WTC11 (cell line): Measurements from ENCODE around the gene CDH11. TPM values are rescaled to one million over a fixed set of nuclear protein-coding genes. Genes with fewer than 3 reads are reported as not detected.
A peak's percentile ranks its signal among the peaks of the same experiment; 100 is the strongest.

ENCODE experiments used
- ATAC-seq: fragments of 200-7000 bp; cut with Tn5 transposase; 2 replicates; pipeline ENCODE4 v1.10.0; 2021; ENCODE audit warnings: mild to moderate bottlenecking, moderate library complexity
- CTCF ChIA-PET: fragments of 300-600 bp; sonication (Branson Sonifier 250); formaldehyde crosslinking; loops from one replicate; lab custom pipeline; 2021; ENCODE audit warnings: antibody characterized with exemption; lab: Charles Lee
- POLR2A ChIA-PET: fragments of 350-600 bp; sonication (Branson Sonifier 250); formaldehyde crosslinking; loops from one replicate; lab custom pipeline; 2021; ENCODE audit warnings: antibody characterized with exemption; lab: Charles Lee
- DNase-seq: peaks from one replicate; pipeline ENCODE4 v3.0.0; 2021; ENCODE audit warnings: low spot score
- H3K27ac Mint-ChIP-seq: 2 replicates; pipeline ENCODE4 v1.8.0; 2021; ENCODE audit warnings: mixed read lengths
- H3K27me3 Mint-ChIP-seq: 2 replicates; pipeline ENCODE4 v1.8.0; 2021; ENCODE audit warnings: low read depth, mild to moderate bottlenecking, moderate library complexity, mixed read lengths
- H3K36me3 Mint-ChIP-seq: 2 replicates; pipeline ENCODE4 v1.8.0; 2021; ENCODE audit warnings: mixed read lengths
- H3K4me1 Mint-ChIP-seq: 2 replicates; pipeline ENCODE4 v1.8.0; 2022; ENCODE audit warnings: mixed read lengths
- H3K4me3 Mint-ChIP-seq: 2 replicates; pipeline ENCODE4 v1.8.0; 2021; ENCODE audit warnings: mild to moderate bottlenecking, moderate library complexity, mixed read lengths
- H3K9me3 Mint-ChIP-seq: 2 replicates; pipeline ENCODE4 v1.8.0; 2021; ENCODE audit warnings: mixed read lengths
- CBFB ChIP-seq: sonication (generic); formaldehyde crosslinking; IDR thresholded peaks from 2 replicates; pipeline ENCODE4 v1.8.1; 2022; ENCODE audit warnings: mild to moderate bottlenecking, low read depth, missing genetic modification reagents
- ETV6 ChIP-seq: sonication (generic); formaldehyde crosslinking; IDR thresholded peaks from 2 replicates; pipeline ENCODE4 v1.8.1; 2022; ENCODE audit warnings: mild to moderate bottlenecking, missing genetic modification reagents
- FOXK1 ChIP-seq: sonication (generic); formaldehyde crosslinking; IDR thresholded peaks from 2 replicates; pipeline ENCODE4 v1.8.0; 2022; ENCODE audit warnings: mild to moderate bottlenecking, moderate library complexity, missing genetic modification reagents
- NFE2L1 ChIP-seq: sonication (generic); formaldehyde crosslinking; IDR thresholded peaks from 2 replicates; pipeline ENCODE4 v1.8.1; 2023; ENCODE audit warnings: missing genetic modification reagents
- OVOL2 ChIP-seq: fragments of 250-450 bp; sonication (Bioruptor Pico); IDR thresholded peaks from 2 replicates; pipeline ENCODE4 v1.9.0; 2021; ENCODE audit warnings: mild to moderate bottlenecking, borderline replicate concordance
- TCF7 ChIP-seq: sonication (generic); formaldehyde crosslinking; IDR thresholded peaks from 2 replicates; pipeline ENCODE4 v1.8.0; 2022; ENCODE audit warnings: mild to moderate bottlenecking, low read depth, missing genetic modification reagents, moderate library complexity
- TEAD4 ChIP-seq: sonication (generic); formaldehyde crosslinking; IDR thresholded peaks from 2 replicates; pipeline ENCODE4 v1.8.0; 2022; ENCODE audit warnings: mild to moderate bottlenecking, missing genetic modification reagents
- TP53 ChIP-seq: sonication (generic); formaldehyde crosslinking; IDR thresholded peaks from 2 replicates; pipeline ENCODE4 v1.8.1; 2023; ENCODE audit warnings: mild to moderate bottlenecking, missing genetic modification reagents
- ZNF317 ChIP-seq: sonication (generic); formaldehyde crosslinking; IDR thresholded peaks from 2 replicates; pipeline ENCODE4 v1.8.1; 2023; ENCODE audit warnings: low read depth, mild to moderate bottlenecking, moderate library complexity, missing genetic modification reagents, borderline replicate concordance
- ZNF416 ChIP-seq: fragments of 250-450 bp; sonication (Bioruptor Pico); IDR thresholded peaks from 2 replicates; pipeline ENCODE4 v1.9.0; 2021; ENCODE audit warnings: mild to moderate bottlenecking, inconsistent platforms
- ZNF423 ChIP-seq: fragments of 250-450 bp; sonication (Bioruptor Pico); IDR thresholded peaks from 2 replicates; pipeline ENCODE4 v2.1.2; 2022; ENCODE audit warnings: mild to moderate bottlenecking, moderate library complexity
- ZNF671 ChIP-seq: fragments of 250-450 bp; sonication (Bioruptor Pico); IDR thresholded peaks from 2 replicates; pipeline ENCODE4 v1.8.0; 2021; ENCODE audit warnings: mild to moderate bottlenecking
- total RNA-seq: library from RNA; stranded (reverse); gene quantifications from 3 replicates; pipeline ENCODE4 v1.2.3, GENCODE V29; 2021
- TF ChIP-seq, protein P1 (sequence below): fragments of 200-600 bp; IDR thresholded peaks from 2 replicates; pipeline ENCODE4 v1.8.0; 2022; ENCODE audit warnings: antibody characterized with exemption
- TF ChIP-seq, protein P2 (sequence below): fragments of 250-450 bp; sonication (Bioruptor Pico); IDR thresholded peaks from 2 replicates; pipeline ENCODE4 v1.9.0; 2021; ENCODE audit warnings: moderate library complexity, mild to moderate bottlenecking, inconsistent platforms, borderline replicate concordance
- TF ChIP-seq, protein P3 (sequence below): fragments of 250-450 bp; sonication (Bioruptor Pico); IDR thresholded peaks from 2 replicates; pipeline ENCODE4 v2.1.2; 2022; ENCODE audit warnings: mild to moderate bottlenecking, moderate library complexity
- TF ChIP-seq, protein P4 (sequence below): sonication (generic); formaldehyde crosslinking; IDR thresholded peaks from 2 replicates; pipeline ENCODE4 v1.8.0; 2023; ENCODE audit warnings: mild to moderate bottlenecking, missing genetic modification reagents
- TF ChIP-seq, protein P5 (sequence below): sonication (generic); formaldehyde crosslinking; IDR thresholded peaks from 2 replicates; pipeline ENCODE4 v1.8.0; 2022; ENCODE audit warnings: mild to moderate bottlenecking, missing genetic modification reagents
- TF ChIP-seq, protein P6 (sequence below): sonication (generic); formaldehyde crosslinking; IDR thresholded peaks from 2 replicates; pipeline ENCODE4 v1.8.0; 2022; ENCODE audit warnings: missing genetic modification reagents

CDH11 gene
- total RNA-seq, 1 experiment from 2014 or later: 11.6 TPM

DNA sequence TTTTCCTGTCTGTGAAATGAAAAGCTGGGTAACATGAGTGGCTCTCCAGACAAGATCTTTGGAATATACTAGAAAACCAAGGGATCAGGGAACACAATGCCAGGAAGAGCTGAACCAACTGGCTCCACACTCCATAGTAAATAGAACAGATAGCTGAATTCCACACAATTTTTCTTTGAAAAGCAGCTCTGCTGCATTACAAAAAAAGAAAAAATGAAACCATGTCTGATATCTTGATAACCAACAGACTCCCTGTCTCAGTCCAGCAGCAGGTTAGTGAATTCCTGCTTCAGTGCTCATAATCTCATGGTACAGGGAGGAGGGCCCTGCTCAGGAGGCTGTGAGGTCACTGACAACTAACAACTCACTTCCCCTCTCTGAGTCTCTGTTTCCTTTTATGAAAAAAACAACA lies 97.1 kb downstream of the CDH11 start:
- H3K4me3 Mint-ChIP-seq: no peak overlapping the region
- peaks cover 2% of the 10 kb centered on the region for H3K36me3 Mint-ChIP-seq
- peaks cover 21% of the 10 kb centered on the region for H3K9me3 Mint-ChIP-seq
- H3K27me3 Mint-ChIP-seq: no peaks in the 10 kb centered on the region; the same call in 1 of the 2 replicates
- H3K27ac Mint-ChIP-seq: no peak overlapping the region
- TF ChIP-seq, protein P1, sequence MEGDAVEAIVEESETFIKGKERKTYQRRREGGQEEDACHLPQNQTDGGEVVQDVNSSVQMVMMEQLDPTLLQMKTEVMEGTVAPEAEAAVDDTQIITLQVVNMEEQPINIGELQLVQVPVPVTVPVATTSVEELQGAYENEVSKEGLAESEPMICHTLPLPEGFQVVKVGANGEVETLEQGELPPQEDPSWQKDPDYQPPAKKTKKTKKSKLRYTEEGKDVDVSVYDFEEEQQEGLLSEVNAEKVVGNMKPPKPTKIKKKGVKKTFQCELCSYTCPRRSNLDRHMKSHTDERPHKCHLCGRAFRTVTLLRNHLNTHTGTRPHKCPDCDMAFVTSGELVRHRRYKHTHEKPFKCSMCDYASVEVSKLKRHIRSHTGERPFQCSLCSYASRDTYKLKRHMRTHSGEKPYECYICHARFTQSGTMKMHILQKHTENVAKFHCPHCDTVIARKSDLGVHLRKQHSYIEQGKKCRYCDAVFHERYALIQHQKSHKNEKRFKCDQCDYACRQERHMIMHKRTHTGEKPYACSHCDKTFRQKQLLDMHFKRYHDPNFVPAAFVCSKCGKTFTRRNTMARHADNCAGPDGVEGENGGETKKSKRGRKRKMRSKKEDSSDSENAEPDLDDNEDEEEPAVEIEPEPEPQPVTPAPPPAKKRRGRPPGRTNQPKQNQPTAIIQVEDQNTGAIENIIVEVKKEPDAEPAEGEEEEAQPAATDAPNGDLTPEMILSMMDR: no peak
- TF ChIP-seq TEAD4 (CRISPR knock-in tag) (no peak), ZNF317 (no peak), NFE2L1 (CRISPR knock-in tag) (no peak)
- TF ChIP-seq, protein P2, sequence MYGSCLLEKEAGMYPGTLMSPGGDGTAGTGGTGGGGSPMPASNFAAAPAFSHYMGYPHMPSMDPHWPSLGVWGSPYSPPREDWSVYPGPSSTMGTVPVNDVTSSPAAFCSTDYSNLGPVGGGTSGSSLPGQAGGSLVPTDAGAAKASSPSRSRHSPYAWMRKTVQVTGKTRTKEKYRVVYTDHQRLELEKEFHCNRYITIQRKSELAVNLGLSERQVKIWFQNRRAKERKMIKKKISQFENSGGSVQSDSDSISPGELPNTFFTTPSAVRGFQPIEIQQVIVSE (CRISPR knock-in tag): no peak
- DNase-seq: no peak
- ChIA-PET POLR2A (no interaction called here), CTCF (no interaction called here)
- peaks cover 5% of the 10 kb centered on the region for H3K4me1 Mint-ChIP-seq
- ATAC-seq: no peak

DNA sequence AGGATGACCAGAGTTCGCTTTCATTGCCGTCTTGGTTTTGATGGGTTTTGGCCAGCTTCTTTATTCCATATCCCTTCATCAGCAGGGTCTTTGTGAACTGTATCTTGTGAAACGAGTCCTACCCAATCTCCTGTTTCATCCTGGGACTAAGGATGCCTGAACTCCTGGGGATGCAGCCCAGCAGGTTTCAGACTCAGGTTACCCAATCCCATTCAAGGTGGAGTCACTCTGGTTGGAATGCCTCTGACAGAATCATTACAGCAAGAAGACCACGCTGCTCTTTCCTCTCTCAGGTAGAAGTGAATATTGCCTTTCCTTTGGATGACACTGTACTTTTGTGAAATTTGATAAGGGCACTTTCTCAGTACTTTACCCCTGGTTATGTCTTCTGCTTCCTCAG lies 98.1 kb downstream of the CDH11 start:
- Mint-ChIP-seq H3K9me3 (peaks cover 26% of the 10 kb centered on the region), H3K4me3 (no peak overlapping the region)
- CTCF ChIA-PET: no interaction called here

DNA sequence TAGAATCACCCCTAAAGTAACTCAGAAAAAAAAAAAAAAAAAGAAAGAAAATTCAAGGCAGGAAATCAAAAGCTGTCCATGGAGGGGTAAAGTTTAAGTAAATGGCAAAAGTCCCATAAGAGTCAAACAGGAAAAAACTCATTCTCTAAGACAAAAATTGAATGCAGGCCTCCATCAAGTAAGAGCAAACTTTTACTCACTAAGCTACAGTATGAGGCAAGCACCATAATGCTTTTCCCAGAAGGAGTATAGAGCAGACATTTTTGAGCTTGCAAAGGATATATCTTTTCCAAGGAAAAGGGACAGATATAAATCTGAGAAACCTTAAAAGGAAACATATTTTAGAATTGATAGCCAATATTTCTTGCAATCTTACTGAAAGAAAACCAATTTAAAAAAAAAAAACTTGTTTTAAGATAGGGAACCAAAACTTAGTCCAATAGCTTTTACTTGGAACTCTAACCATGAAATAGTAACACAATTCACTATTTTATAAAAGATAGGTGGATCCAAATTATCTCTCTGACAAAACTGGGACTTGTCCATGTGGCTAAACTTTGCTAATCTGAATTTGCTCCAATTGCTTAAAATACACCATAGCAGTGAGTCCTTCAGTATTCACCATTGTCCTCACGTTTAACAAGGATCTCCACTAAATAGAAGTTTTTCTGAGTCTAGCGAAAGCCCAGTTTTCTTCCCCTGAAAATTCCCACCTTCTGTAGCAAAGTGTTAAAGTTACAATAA lies 99.8 kb downstream of the CDH11 start:
- CTCF ChIA-PET: no interaction called here
- Mint-ChIP-seq H3K4me3 (no peak overlapping the region), H3K9me3 (peaks cover 44% of the 10 kb centered on the region), H3K4me1 (peaks cover 5% of the 10 kb centered on the region), H3K27ac (no peak overlapping the region), H3K36me3 (peaks cover 22% of the 10 kb centered on the region), H3K27me3 (no peaks in the 10 kb centered on the region; the same call in 1 of the 2 replicates)
- ATAC-seq (no peak), DNase-seq (no peak)
- POLR2A ChIA-PET: no interaction called here
- TF ChIP-seq, protein P3, sequence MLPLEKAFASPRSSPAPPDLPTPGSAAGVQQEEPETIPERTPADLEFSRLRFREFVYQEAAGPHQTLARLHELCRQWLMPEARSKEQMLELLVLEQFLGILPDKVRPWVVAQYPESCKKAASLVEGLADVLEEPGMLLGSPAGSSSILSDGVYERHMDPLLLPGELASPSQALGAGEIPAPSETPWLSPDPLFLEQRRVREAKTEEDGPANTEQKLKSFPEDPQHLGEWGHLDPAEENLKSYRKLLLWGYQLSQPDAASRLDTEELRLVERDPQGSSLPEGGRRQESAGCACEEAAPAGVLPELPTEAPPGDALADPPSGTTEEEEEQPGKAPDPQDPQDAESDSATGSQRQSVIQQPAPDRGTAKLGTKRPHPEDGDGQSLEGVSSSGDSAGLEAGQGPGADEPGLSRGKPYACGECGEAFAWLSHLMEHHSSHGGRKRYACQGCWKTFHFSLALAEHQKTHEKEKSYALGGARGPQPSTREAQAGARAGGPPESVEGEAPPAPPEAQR: no peak
- no peak for TF ChIP-seq OVOL2
- TF ChIP-seq TP53: no peak
- no peak for TF ChIP-seq ZNF416
- TF ChIP-seq ETV6: no peak

More for the DNA sequence above, 98.1 kb downstream of the CDH11 start:
- no peak for TF ChIP-seq TCF7 (CRISPR knock-in tag)
- 0 out of 2 replicates have a peak, but pooled peaks have one; percentile 8 for TF ChIP-seq ZNF423 (CRISPR knock-in tag)
- ATAC-seq (peak; percentile 53), DNase-seq (no peak)
- Mint-ChIP-seq H3K36me3 (peaks cover 4% of the 10 kb centered on the region), H3K4me1 (peaks cover 5% of the 10 kb centered on the region), H3K27me3 (no peaks in the 10 kb centered on the region; the same call in 1 of the 2 replicates), H3K27ac (no peak overlapping the region)
- POLR2A ChIA-PET: no interaction called here

DNA sequence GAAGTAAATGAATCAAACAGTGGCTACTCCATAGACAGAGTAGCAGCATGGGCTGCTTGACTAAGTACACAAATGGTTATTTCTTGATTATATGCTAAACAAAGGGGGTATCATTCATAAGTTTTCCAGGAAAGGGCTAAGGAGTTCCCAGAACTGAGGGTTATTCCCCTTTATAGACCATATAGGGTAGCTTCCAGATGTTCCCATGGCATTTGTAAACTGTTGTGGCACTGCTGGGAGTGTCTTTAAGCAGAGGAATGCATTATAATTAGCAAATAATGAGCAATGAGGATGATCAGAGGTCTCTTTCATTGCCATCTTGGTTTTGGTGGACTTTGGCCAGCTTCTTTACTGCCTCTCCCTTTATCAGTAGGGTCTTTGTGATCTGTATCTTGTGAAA lies 105.1 kb downstream of the CDH11 start:
- CTCF ChIA-PET: no interaction called here
- Mint-ChIP-seq H3K4me1 (peaks cover 11% of the 10 kb centered on the region), H3K4me3 (no peak overlapping the region), H3K36me3 (peaks cover 23% of the 10 kb centered on the region), H3K27me3 (no peaks in the 10 kb centered on the region; the same call in 1 of the 2 replicates), H3K27ac (no peak overlapping the region), H3K9me3 (peaks cover 36% of the 10 kb centered on the region)
- POLR2A ChIA-PET: no interaction called here
- DNase-seq: no peak
- no peak for ATAC-seq
- TF ChIP-seq, protein P4, sequence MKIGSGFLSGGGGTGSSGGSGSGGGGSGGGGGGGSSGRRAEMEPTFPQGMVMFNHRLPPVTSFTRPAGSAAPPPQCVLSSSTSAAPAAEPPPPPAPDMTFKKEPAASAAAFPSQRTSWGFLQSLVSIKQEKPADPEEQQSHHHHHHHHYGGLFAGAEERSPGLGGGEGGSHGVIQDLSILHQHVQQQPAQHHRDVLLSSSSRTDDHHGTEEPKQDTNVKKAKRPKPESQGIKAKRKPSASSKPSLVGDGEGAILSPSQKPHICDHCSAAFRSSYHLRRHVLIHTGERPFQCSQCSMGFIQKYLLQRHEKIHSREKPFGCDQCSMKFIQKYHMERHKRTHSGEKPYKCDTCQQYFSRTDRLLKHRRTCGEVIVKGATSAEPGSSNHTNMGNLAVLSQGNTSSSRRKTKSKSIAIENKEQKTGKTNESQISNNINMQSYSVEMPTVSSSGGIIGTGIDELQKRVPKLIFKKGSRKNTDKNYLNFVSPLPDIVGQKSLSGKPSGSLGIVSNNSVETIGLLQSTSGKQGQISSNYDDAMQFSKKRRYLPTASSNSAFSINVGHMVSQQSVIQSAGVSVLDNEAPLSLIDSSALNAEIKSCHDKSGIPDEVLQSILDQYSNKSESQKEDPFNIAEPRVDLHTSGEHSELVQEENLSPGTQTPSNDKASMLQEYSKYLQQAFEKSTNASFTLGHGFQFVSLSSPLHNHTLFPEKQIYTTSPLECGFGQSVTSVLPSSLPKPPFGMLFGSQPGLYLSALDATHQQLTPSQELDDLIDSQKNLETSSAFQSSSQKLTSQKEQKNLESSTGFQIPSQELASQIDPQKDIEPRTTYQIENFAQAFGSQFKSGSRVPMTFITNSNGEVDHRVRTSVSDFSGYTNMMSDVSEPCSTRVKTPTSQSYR (CRISPR knock-in tag): no peak
- TF ChIP-seq FOXK1 (CRISPR knock-in tag): no peak
- TF ChIP-seq TEAD4 (CRISPR knock-in tag): no peak
- TF ChIP-seq, protein P5, sequence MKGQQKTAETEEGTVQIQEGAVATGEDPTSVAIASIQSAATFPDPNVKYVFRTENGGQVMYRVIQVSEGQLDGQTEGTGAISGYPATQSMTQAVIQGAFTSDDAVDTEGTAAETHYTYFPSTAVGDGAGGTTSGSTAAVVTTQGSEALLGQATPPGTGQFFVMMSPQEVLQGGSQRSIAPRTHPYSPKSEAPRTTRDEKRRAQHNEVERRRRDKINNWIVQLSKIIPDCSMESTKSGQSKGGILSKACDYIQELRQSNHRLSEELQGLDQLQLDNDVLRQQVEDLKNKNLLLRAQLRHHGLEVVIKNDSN (CRISPR knock-in tag): no peak
- no peak for TF ChIP-seq NFE2L1 (CRISPR knock-in tag)
- TF ChIP-seq, protein P6, sequence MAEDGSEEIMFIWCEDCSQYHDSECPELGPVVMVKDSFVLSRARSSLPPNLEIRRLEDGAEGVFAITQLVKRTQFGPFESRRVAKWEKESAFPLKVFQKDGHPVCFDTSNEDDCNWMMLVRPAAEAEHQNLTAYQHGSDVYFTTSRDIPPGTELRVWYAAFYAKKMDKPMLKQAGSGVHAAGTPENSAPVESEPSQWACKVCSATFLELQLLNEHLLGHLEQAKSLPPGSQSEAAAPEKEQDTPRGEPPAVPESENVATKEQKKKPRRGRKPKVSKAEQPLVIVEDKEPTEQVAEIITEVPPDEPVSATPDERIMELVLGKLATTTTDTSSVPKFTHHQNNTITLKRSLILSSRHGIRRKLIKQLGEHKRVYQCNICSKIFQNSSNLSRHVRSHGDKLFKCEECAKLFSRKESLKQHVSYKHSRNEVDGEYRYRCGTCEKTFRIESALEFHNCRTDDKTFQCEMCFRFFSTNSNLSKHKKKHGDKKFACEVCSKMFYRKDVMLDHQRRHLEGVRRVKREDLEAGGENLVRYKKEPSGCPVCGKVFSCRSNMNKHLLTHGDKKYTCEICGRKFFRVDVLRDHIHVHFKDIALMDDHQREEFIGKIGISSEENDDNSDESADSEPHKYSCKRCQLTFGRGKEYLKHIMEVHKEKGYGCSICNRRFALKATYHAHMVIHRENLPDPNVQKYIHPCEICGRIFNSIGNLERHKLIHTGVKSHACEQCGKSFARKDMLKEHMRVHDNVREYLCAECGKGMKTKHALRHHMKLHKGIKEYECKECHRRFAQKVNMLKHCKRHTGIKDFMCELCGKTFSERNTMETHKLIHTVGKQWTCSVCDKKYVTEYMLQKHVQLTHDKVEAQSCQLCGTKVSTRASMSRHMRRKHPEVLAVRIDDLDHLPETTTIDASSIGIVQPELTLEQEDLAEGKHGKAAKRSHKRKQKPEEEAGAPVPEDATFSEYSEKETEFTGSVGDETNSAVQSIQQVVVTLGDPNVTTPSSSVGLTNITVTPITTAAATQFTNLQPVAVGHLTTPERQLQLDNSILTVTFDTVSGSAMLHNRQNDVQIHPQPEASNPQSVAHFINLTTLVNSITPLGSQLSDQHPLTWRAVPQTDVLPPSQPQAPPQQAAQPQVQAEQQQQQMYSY (CRISPR knock-in tag): no peak
- no peak for TF ChIP-seq CBFB (CRISPR knock-in tag)
- TF ChIP-seq ZNF671 (CRISPR knock-in tag): no peak
